ENCODE results near the gene IST1. TPM values are rescaled to one million over a fixed set of nuclear protein-coding genes. Genes with fewer than 3 reads are reported as not detected.

The IST1 gene
- total RNA-seq = 126 and 128 TPM in 2 replicates

GRCh38 chr16:71894921-71895678 lies at the start of gene IST1:
Gene IST1, plus strand, starts transcription at chr16:71895531. Its CDS starts 20,110 bp downstream, at chr16:71915641.

GRCh38 chr16:71845639-71846430 lies 49.5 kb upstream of the IST1 start, which contains the start of gene ATXN1L:
Gene ATXN1L, plus strand, starts transcription at chr16:71845976. Its CDS starts 3,765 bp downstream, at chr16:71849741.

GRCh38 chr16:71883849-71884638 lies 11.3 kb upstream of the IST1 start, which contains the start of gene ZNF821:
Gene ZNF821, minus strand, starts transcription at chr16:71884182. Its CDS starts 4,236 bp downstream, at chr16:71879946.

Other genes with a start within 250 kb of the IST1 start
- gene PHLPP2, start 170.8 kb upstream of the IST1 start, total RNA-seq = 2.6 and 4.4 TPM in 2 replicates
- 45.9 and 59.5 TPM in 2 replicates for gene AP1G1, start 86.7 kb upstream of the IST1 start, total RNA-seq
- 7.3 and 10.5 TPM in 2 replicates for gene ATXN1L, start 49.6 kb upstream of the IST1 start, total RNA-seq
- 3.6 and 5.4 TPM in 2 replicates for gene ZNF821, start 11.3 kb upstream of the IST1 start, total RNA-seq
- not detected in 2 replicates for gene PKD1L3, start 104.9 kb downstream of the IST1 start, total RNA-seq
- gene DHODH, start 113.2 kb downstream of the IST1 start, total RNA-seq = 6.1 and 6.3 TPM in 2 replicates
- not detected in 2 replicates for gene HP, start 159.0 kb downstream of the IST1 start, total RNA-seq
- gene HPR, start 167.7 kb downstream of the IST1 start, total RNA-seq = not detected in 2 replicates
- gene TXNL4B, start 198.1 kb downstream of the IST1 start, total RNA-seq = 6.7 and 7.2 TPM in 2 replicates
- gene DHX38, start 198.3 kb downstream of the IST1 start, total RNA-seq = 28.1 and 31.0 TPM in 2 replicates

All from airway epithelial cell (primary cell).